Tibial nerve (tissue), 4 donors: ENCODE results near the gene CENPX. TPM values are rescaled to one million over a fixed set of nuclear protein-coding genes. Genes with fewer than 3 reads are reported as not detected.

ENCODE experiments used
- DNase-seq, 2 donors: peaks; one replicate each; pipeline ENCODE4 v3.0.0-alpha.2; 2019; ENCODE audit warnings: low spot score in 2 of 2
- H3K27ac ChIP-seq, 4 donors: fragments of 200-600 bp; sonication (generic) in 3 of 4; one replicate each; pipeline ENCODE4 v1.5.1; 2017 to 2019; ENCODE audit warnings: mild to moderate bottlenecking in 1 of 4
- H3K27me3 ChIP-seq, 2 donors: fragments of 200-600 bp; sonication (generic) in 1 of 2; one replicate each; pipeline versions ENCODE4 v1.5.1 to v1.6.0; 2017 to 2019
- H3K36me3 ChIP-seq, 3 donors: fragments of 200-600 bp; sonication (generic); one replicate each; pipeline ENCODE4 v1.5.1; 2018 to 2019
- H3K4me1 ChIP-seq, 4 donors: fragments of 200-600 bp; sonication (generic) in 3 of 4; one replicate each; pipeline ENCODE4 v1.5.1; 2017 to 2019
- H3K4me3 ChIP-seq, 4 donors: fragments of 200-600 bp; sonication (generic) in 3 of 4; one replicate each; pipeline ENCODE4 v1.5.1; 2017 to 2019; ENCODE audit warnings: mild to moderate bottlenecking in 1 of 4, moderate library complexity in 1 of 4
- H3K9me3 ChIP-seq, 4 donors: fragments of 200-600 bp; sonication (generic) in 3 of 4; one replicate each; pipeline ENCODE4 v1.5.1; 2017 to 2019
- CTCF ChIP-seq, 5 experiments: fragments of 200-600 bp in 3 of 5; fragments of 450-650 bp in 2 of 5; sonication (generic) in 3 of 5; IDR thresholded peaks; one replicate each; pipeline ENCODE4 v1.5.1; 2016 to 2019; ENCODE audit warnings: antibody characterized with exemption in 5 of 5, mild to moderate bottlenecking in 3 of 5, moderate library complexity in 2 of 5
- EP300 ChIP-seq, 2 donors: sonication (generic); formaldehyde crosslinking; IDR thresholded peaks; one replicate each; pipeline ENCODE4 v1.6.1; 2017; ENCODE audit warnings: antibody characterized with exemption in 2 of 2, mild to moderate bottlenecking in 1 of 2
- POLR2A ChIP-seq, 2 donors: fragments of 450-650 bp; IDR thresholded peaks; one replicate each; pipeline ENCODE4 v1.6.1; 2017; ENCODE audit warnings: antibody characterized with exemption in 2 of 2, mild to moderate bottlenecking in 2 of 2, moderate library complexity in 2 of 2
- WGBS, 2 donors: methylation state at CpG; one replicate each; pipeline ENCODE4 v1.1.5; 2018; 5-methylcytosine and 5-hydroxymethylcytosine counted together
- total RNA-seq, 4 donors: library from RNA; depleted of rRNA; stranded (reverse); fragments of >200 nt; gene quantifications; one replicate each; pipeline ENCODE4 v1.1.0, GENCODE V29; 2016

The CENPX gene
- total RNA-seq, 4 donors from 2014 or later, result 69.9 to 143 (median 78.0) TPM

- H3K36me3 ChIP-seq, result peaks cover 0 to 23% (median 0%) of the 10 kb centered on the region in 3 donors
- H3K27me3 ChIP-seq, result no peaks in the 10 kb centered on the region
- H3K4me3 ChIP-seq, result no peak overlapping the region
- 70 to 72% methylated on average over 13 to 24 of the region's 30 CpGs for WGBS, 2 donors
- DNase-seq, result no peak
- no peak overlapping the region for H3K27ac ChIP-seq
- TF ChIP-seq EP300 (IDR thresholded peaks at IDR 0.05), result no peak
- TF ChIP-seq CTCF (IDR thresholded peaks at IDR 0.05), result no peak
- no peak for TF ChIP-seq POLR2A (IDR thresholded peaks at IDR 0.05)
- H3K4me1 ChIP-seq, result peaks cover 0 to 61% (median 21%) of the 10 kb centered on the region in 4 donors
- H3K9me3 ChIP-seq, result no peaks in the 10 kb centered on the region
Measured at GRCh38 chr17:82007495-82008257, 15.0 kb downstream of the CENPX start.

GRCh38 chr17:82007228-82007494 is 15.5 kb downstream of the CENPX start:
- H3K36me3 ChIP-seq, result peaks cover 0 to 18% (median 0%) of the 10 kb centered on the region in 3 donors
- H3K27me3 ChIP-seq, result no peaks in the 10 kb centered on the region
- 88 to 92% methylated on average over 5 to 6 of the region's 6 CpGs for WGBS, 2 donors
- no peak overlapping the region for H3K4me3 ChIP-seq
- H3K27ac ChIP-seq, result no peak overlapping the region
- TF ChIP-seq EP300 (IDR thresholded peaks at IDR 0.05), result no peak
- no peak for TF ChIP-seq CTCF (IDR thresholded peaks at IDR 0.05)
- TF ChIP-seq POLR2A (IDR thresholded peaks at IDR 0.05), result no peak
- DNase-seq, result no peak
- H3K9me3 ChIP-seq, result no peaks in the 10 kb centered on the region
- peaks cover 0 to 61% (median 21%) of the 10 kb centered on the region in 4 donors for H3K4me1 ChIP-seq

GRCh38 chr17:82006468-82007227 is 16.0 kb downstream of the CENPX start:
- no peaks in the 10 kb centered on the region for H3K9me3 ChIP-seq
- TF ChIP-seq EP300 (IDR thresholded peaks at IDR 0.05) (no peak), CTCF (IDR thresholded peaks at IDR 0.05) (no peak), POLR2A (IDR thresholded peaks at IDR 0.05) (no peak)
- DNase-seq, result no peak
- 59 to 63% methylated on average over 20 to 23 of the region's 24 CpGs for WGBS, 2 donors
- peaks cover 0 to 13% (median 0%) of the 10 kb centered on the region in 3 donors for H3K36me3 ChIP-seq
- H3K4me3 ChIP-seq, result no peak overlapping the region
- H3K4me1 ChIP-seq, result peaks cover 0 to 61% (median 21%) of the 10 kb centered on the region in 4 donors
- H3K27ac ChIP-seq, result no peak overlapping the region
- H3K27me3 ChIP-seq, result no peaks in the 10 kb centered on the region

- peaks cover 0 to 8% (median 0%) of the 10 kb centered on the region in 3 donors for H3K36me3 ChIP-seq
- no peaks in the 10 kb centered on the region for H3K27me3 ChIP-seq
- H3K9me3 ChIP-seq, result no peaks in the 10 kb centered on the region
- TF ChIP-seq EP300 (IDR thresholded peaks at IDR 0.05) (no peak), POLR2A (IDR thresholded peaks at IDR 0.05) (no peak), CTCF (IDR thresholded peaks at IDR 0.05) (no peak)
- 80 to 83% methylated on average over 12 to 30 of the region's 30 CpGs for WGBS, 2 donors
- no peak overlapping the region for H3K4me3 ChIP-seq
- H3K27ac ChIP-seq, result no peak overlapping the region
- no peak for DNase-seq
- H3K4me1 ChIP-seq, result peaks cover 0 to 61% (median 21%) of the 10 kb centered on the region in 4 donors
Measured at GRCh38 chr17:82005701-82006348, 16.9 kb downstream of the CENPX start.
